Keratinocyte (primary cell): ENCODE data around the gene CSF3. TPM values are rescaled to one million over a fixed set of nuclear protein-coding genes. Genes with fewer than 3 reads are reported as not detected.

Experiments
- DNase-seq: peaks from one replicate; pipeline ENCODE4 v3.0.0-alpha.2; 2011; ENCODE audit warnings: low read depth, missing footprints, low spot score
- FAIRE-seq: peaks from 2 replicates; lab custom pipeline; 2011; peaks lifted over from hg19 to GRCh38; lab: Jason Lieb, UNC
- H2AFZ ChIP-seq: 2 replicates; pipeline ENCODE4 v1.6.0; 2012; ENCODE audit warnings: low read length, control low read depth, inconsistent platforms; ENCODE audit not compliant: control insufficient read depth
- H3K27ac ChIP-seq: 2 replicates; pipeline ENCODE4 v1.5.1; 2011; ENCODE audit warnings: low read length; ENCODE audit not compliant: control insufficient read depth, insufficient read depth
- H3K27me3 ChIP-seq: 3 replicates; pipeline ENCODE4 v1.6.0; 2011; ENCODE audit warnings: low read length; ENCODE audit not compliant: control insufficient read depth, insufficient read depth; ENCODE audit errors: extremely low read depth
- H3K36me3 ChIP-seq, 2 experiments: 2 replicates in 1 of 2; 3 replicates in 1 of 2; pipeline ENCODE4 v1.5.1; 2011; ENCODE audit warnings: low read length in 2 of 2, mild to moderate bottlenecking in 1 of 2; ENCODE audit not compliant: control insufficient read depth in 2 of 2, insufficient read depth in 2 of 2; ENCODE audit errors: extremely low read depth in 1 of 2
- H3K4me1 ChIP-seq: 3 replicates; pipeline ENCODE4 v1.5.1; 2011; ENCODE audit warnings: low read length; ENCODE audit not compliant: control insufficient read depth, insufficient read depth; ENCODE audit errors: extremely low read depth
- H3K4me2 ChIP-seq: 3 replicates; pipeline ENCODE4 v1.6.0; 2011; ENCODE audit warnings: low read depth, low read length; ENCODE audit not compliant: control insufficient read depth, insufficient read depth; ENCODE audit errors: extremely low read depth
- H3K4me3 ChIP-seq, 3 experiments: fragments of 200-600 bp in 1 of 3; sonication (generic) in 1 of 3; 2 replicates in 2 of 3; 3 replicates in 1 of 3; pipeline ENCODE4 v1.5.1; 2011 to 2016; ENCODE audit warnings: low read length in 3 of 3, mild to moderate bottlenecking in 3 of 3, control low read depth in 2 of 3, inconsistent platforms in 1 of 3, low read depth in 1 of 3, mixed read lengths in 1 of 3, mixed run types in 1 of 3, moderate library complexity in 1 of 3; ENCODE audit not compliant: control insufficient read depth in 2 of 3, insufficient read depth in 2 of 3; ENCODE audit errors: extremely low read depth in 1 of 3
- H3K79me2 ChIP-seq: 2 replicates; pipeline ENCODE4 v1.6.0; 2012; ENCODE audit warnings: low read length; ENCODE audit not compliant: control insufficient read depth, insufficient read depth
- H3K9ac ChIP-seq: 3 replicates; pipeline ENCODE4 v1.6.0; 2011; ENCODE audit warnings: low read length; ENCODE audit not compliant: control insufficient read depth, insufficient read depth; ENCODE audit errors: extremely low read depth
- H3K9me1 ChIP-seq: 3 replicates; pipeline ENCODE4 v1.6.0; 2011; ENCODE audit warnings: low read length; ENCODE audit not compliant: control insufficient read depth, insufficient read depth; ENCODE audit errors: extremely low read depth
- H3K9me3 ChIP-seq: 2 replicates; pipeline ENCODE4 v1.5.1; 2012; ENCODE audit warnings: low read depth, low read length; ENCODE audit not compliant: control insufficient read depth
- H4K20me1 ChIP-seq: 3 replicates; pipeline ENCODE4 v1.6.0; 2011; ENCODE audit warnings: low read length; ENCODE audit not compliant: control insufficient read depth, insufficient read depth; ENCODE audit errors: extremely low read depth
- CTCF ChIP-seq, 3 experiments: IDR thresholded peaks in 1 of 3; conservative IDR thresholded peaks in 1 of 3; optimal IDR thresholded peaks in 1 of 3; 2 replicates in 2 of 3; 3 replicates in 1 of 3; pipeline versions ENCODE3 to v1.5.1; 2011; ENCODE audit warnings: low read length in 3 of 3, mild to moderate bottlenecking in 3 of 3, moderate library complexity in 2 of 3, control low read depth in 1 of 3, inconsistent platforms in 1 of 3; ENCODE audit not compliant: insufficient read depth in 2 of 3; ENCODE audit errors: extremely low read depth in 1 of 3
- EZH2 ChIP-seq: IDR thresholded peaks from one replicate; pipeline ENCODE4 v1.6.1; 2012; ENCODE audit warnings: inconsistent platforms, mild to moderate bottlenecking, low read length, moderate library complexity
- dilution Hi-C: fragments of 300-500 bp; cut with MboI; formaldehyde crosslinking; loops from one replicate; pipeline ENCODE4 v1.7.0; 2020; ENCODE audit warnings: low sequenced_read_pairs; ENCODE audit not compliant: extremely low pct_ligation_motif_present
- polyA plus RNA-seq, 5 experiments: library from polyadenylated mRNA; depleted of rRNA in 3 of 5; stranded (reverse) in 3 of 5; stranded (forward) in 1 of 5; unstranded in 1 of 5; fragments of >200 nt; gene quantifications; 1 replicate in 1 of 5; 2 replicates in 3 of 5; 3 replicates in 1 of 5; pipeline versions ENCODE4 v1.2.1 to v1.2.3, GENCODE V29; 2011 to 2012; ENCODE audit warnings: missing spikeins in 2 of 5, low read depth in 1 of 5, low replicate concordance in 1 of 5

CSF3 gene
- polyA plus RNA-seq, 1 donor (not counting 4 experiments of a cell fraction or from before 2014, with no cell fraction given), result 0.76 TPM

- Histone ChIP-seq H3K4me1 (peaks cover 50% of the 10 kb centered on the region), H2AFZ (no peak overlapping the region)
- dilution Hi-C loops, result no loop called here
Measured at GRCh38 chr17:40017422-40018080, 2.3 kb downstream of the CSF3 start.

GRCh38 chr17:40018211-40019121, 3.2 kb downstream of the CSF3 start:
- no peak for FAIRE-seq
- DNase-seq, result no peak

More at GRCh38 chr17:40017422-40018080, 2.3 kb downstream of the CSF3 start:
- TF ChIP-seq CTCF (optimal IDR thresholded peaks at IDR 0.05 in 1 of 3, IDR thresholded peaks at IDR 0.05 in 1 of 3, conservative IDR thresholded peaks at IDR 0.05 in 1 of 3; ENCODE audit: extremely low read depth in 1 of 3, insufficient read depth in 2 of 3, low read length in 3 of 3) (no peak), EZH2 (no peak)
- H3K27ac ChIP-seq, result no peak overlapping the region
- DNase-seq, result no peak
- no peak overlapping the region for H3K4me2 ChIP-seq
- FAIRE-seq, result no peak
- H3K36me3 ChIP-seq, result peaks cover 1 to 17% of the 10 kb centered on the region in 2 experiments
- no peaks in the 10 kb centered on the region for H3K9me3 ChIP-seq
- no peaks in the 10 kb centered on the region for H4K20me1 ChIP-seq
- H3K9me1 ChIP-seq, result no peaks in the 10 kb centered on the region
- H3K79me2 ChIP-seq, result peaks cover 2% of the 10 kb centered on the region
- H3K27me3 ChIP-seq, result no peaks in the 10 kb centered on the region
- no peak overlapping the region for H3K9ac ChIP-seq
- H3K4me3 ChIP-seq, result no peak overlapping the region

More at GRCh38 chr17:40018211-40019121, 3.2 kb downstream of the CSF3 start:
- Histone ChIP-seq H3K4me2 (no peak overlapping the region), H3K27me3 (no peaks in the 10 kb centered on the region), H3K4me1 (peaks cover 52% of the 10 kb centered on the region), H4K20me1 (no peaks in the 10 kb centered on the region), H3K4me3 (no peak overlapping the region), H3K36me3 (peaks cover 3 to 25% of the 10 kb centered on the region in 2 experiments), H3K27ac (no peak overlapping the region), H3K79me2 (peaks cover 2% of the 10 kb centered on the region), H2AFZ (no peak overlapping the region), H3K9me1 (peaks cover 1% of the 10 kb centered on the region), H3K9ac (no peak overlapping the region), H3K9me3 (no peaks in the 10 kb centered on the region)
- no peak for TF ChIP-seq EZH2
- no peak for TF ChIP-seq CTCF (optimal IDR thresholded peaks at IDR 0.05 in 1 of 3, IDR thresholded peaks at IDR 0.05 in 1 of 3, conservative IDR thresholded peaks at IDR 0.05 in 1 of 3; ENCODE audit: extremely low read depth in 1 of 3, insufficient read depth in 2 of 3, low read length in 3 of 3)
- dilution Hi-C loops, result no loop called here
